LNCAP (cell line): ENCODE results near the gene RCSD1.

Experiments
- CTCF ChIP-seq: fragments of 450-650 bp; IDR thresholded peaks from 2 replicates; pipeline ENCODE4 v1.5.1; 2017; ENCODE audit warnings: mild to moderate bottlenecking

Gene RCSD1

GRCh38 chr1:167689567-167689920 is 59.5 kb downstream of the RCSD1 start:
- no peak for TF ChIP-seq CTCF

- no peak for TF ChIP-seq CTCF
These were observed 60.0 kb downstream of the RCSD1 start for GRCh38 chr1:167690053-167690452.

GRCh38 chr1:167693425-167694045 is 63.5 kb downstream of the RCSD1 start:
- no peak for TF ChIP-seq CTCF

- no peak for TF ChIP-seq CTCF
These were observed 64.7 kb downstream of the RCSD1 start for GRCh38 chr1:167694691-167695090.

GRCh38 chr1:167695147-167695546 is 65.1 kb downstream of the RCSD1 start:
- no peak for TF ChIP-seq CTCF

GRCh38 chr1:167695756-167696561 is 65.9 kb downstream of the RCSD1 start:
- no peak for TF ChIP-seq CTCF

GRCh38 chr1:167697667-167698141 is 67.7 kb downstream of the RCSD1 start:
- no peak for TF ChIP-seq CTCF
